Ishikawa (cell line): ENCODE data around the gene DSG4.

Source experiments
- CREB1 ChIP-seq: IDR thresholded peaks from 2 replicates; pipeline ENCODE4 v1.6.1; 2012; ENCODE audit warnings: low read depth
- EP300 ChIP-seq: IDR thresholded peaks from 2 replicates; pipeline ENCODE4 v1.6.1; 2012; ENCODE audit warnings: borderline replicate concordance
- MAX ChIP-seq: IDR thresholded peaks from 2 replicates; pipeline ENCODE4 v1.6.1; 2012
- TAF1 ChIP-seq: IDR thresholded peaks from 2 replicates; pipeline ENCODE4 v1.6.1; 2012; ENCODE audit warnings: low read depth, mild to moderate bottlenecking
- TCF12 ChIP-seq: IDR thresholded peaks from 2 replicates; pipeline ENCODE4 v1.6.1; 2012; ENCODE audit warnings: low read depth
- TEAD4 ChIP-seq: IDR thresholded peaks from 2 replicates; pipeline ENCODE4 v1.6.1; 2012
- USF1 ChIP-seq: IDR thresholded peaks from 2 replicates; pipeline ENCODE4 v1.6.1; 2012
- ZBTB7A ChIP-seq: IDR thresholded peaks from 2 replicates; pipeline ENCODE4 v1.6.1; 2012; ENCODE audit warnings: low read depth

GRCh38 chr18:31428211-31428610, 51.6 kb downstream of the DSG4 start:
- TF ChIP-seq USF1 (no peak), EP300 (no peak), TAF1 (no peak), MAX (no peak), ZBTB7A (no peak), TCF12 (no peak), TEAD4 (no peak), CREB1 (no peak)
